Erythroblast (primary cell): ENCODE data around the gene HMGN5.

Experiments used
- GATA1 ChIP-seq: IDR thresholded peaks from 2 replicates; pipeline ENCODE4 v1.6.1; 2011; ENCODE audit warnings: low read depth, mild to moderate bottlenecking, control low read depth, low read length, moderate library complexity
- POLR2A ChIP-seq: IDR thresholded peaks from 2 replicates; pipeline ENCODE4 v1.6.1; 2011; ENCODE audit warnings: mild to moderate bottlenecking, low read length

DNA sequence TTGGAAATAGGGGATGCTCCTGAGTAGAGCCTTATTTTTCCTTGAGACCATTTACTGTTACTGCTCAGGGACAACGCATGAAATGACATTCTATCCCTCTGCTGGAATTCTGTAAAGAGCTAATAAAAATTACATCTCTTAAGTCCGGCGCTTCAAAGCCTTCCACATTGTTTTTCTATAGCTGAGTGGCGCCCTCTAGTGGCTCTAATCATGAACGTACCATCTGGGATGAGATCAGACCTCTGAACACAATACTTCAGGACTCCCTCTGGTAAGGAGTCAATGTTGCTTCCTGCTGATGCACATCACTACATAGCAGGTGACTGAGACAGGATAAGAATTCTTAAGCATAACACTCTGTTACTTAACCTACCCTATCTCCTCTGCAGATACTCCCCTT lies 6.0 kb downstream of the HMGN5 start:
- TF ChIP-seq POLR2A (no peak), GATA1 (no peak)
